PFSK-1 (cell line): Measurements from ENCODE around the gene IL4R.

ENCODE experiments used
- FOXP2 ChIP-seq: optimal IDR thresholded peaks from 2 replicates; pipeline ENCODE3; 2011; ENCODE audit warnings: borderline replicate concordance, control low read depth, inconsistent platforms; ENCODE audit not compliant: insufficient read depth; ENCODE audit errors: extremely low read length, extremely low read depth
- POLR2AphosphoS5 ChIP-seq: IDR thresholded peaks from 2 replicates; pipeline ENCODE4 v1.6.1; 2012; ENCODE audit warnings: low read depth, mild to moderate bottlenecking, control low read depth, low read length, moderate library complexity
- REST ChIP-seq, 2 experiments: IDR thresholded peaks; 2 replicates each; pipeline versions ENCODE4 v1.6.1 to v1.8.0; 2011 to 2012; ENCODE audit warnings: low read depth in 2 of 2, low read length in 2 of 2, control low read depth in 1 of 2, inconsistent platforms in 1 of 2, mild to moderate bottlenecking in 1 of 2, moderate library complexity in 1 of 2; ENCODE audit not compliant: insufficient read depth in 1 of 2
- SIN3A ChIP-seq: IDR thresholded peaks from 2 replicates; pipeline ENCODE4 v1.6.1; 2012; ENCODE audit warnings: mild to moderate bottlenecking, low read length, moderate library complexity, borderline replicate concordance; ENCODE audit not compliant: insufficient read depth
- TAF1 ChIP-seq: IDR thresholded peaks from 2 replicates; pipeline ENCODE4 v1.6.1; 2012; ENCODE audit warnings: low read length, control low read depth, borderline replicate concordance; ENCODE audit not compliant: insufficient read depth

- TF ChIP-seq POLR2AphosphoS5, result no peak
- TF ChIP-seq REST (IDR thresholded peaks at IDR 0.05; ENCODE audit: insufficient read depth in 1 of 2, low read depth in 2 of 2, low read length in 2 of 2), result no peak
- TF ChIP-seq TAF1, result no peak
- TF ChIP-seq SIN3A, result no peak
- TF ChIP-seq FOXP2, result no peak
Observed at GRCh38 chr16:27305839-27306442, 7.8 kb upstream of the IL4R start.
